AG10803 (cell line): ENCODE measurements around the gene SSTR3.

Experiments used
- DNase-seq: peaks from one replicate; pipeline ENCODE4 v3.0.0; 2010; ENCODE audit warnings: low read depth
- H3K4me3 ChIP-seq: 2 replicates; pipeline ENCODE4 v1.5.1; 2011; ENCODE audit warnings: mild to moderate bottlenecking, low read length, control low read depth
- TF ChIP-seq, protein P1 (sequence below): conservative IDR thresholded peaks from 2 replicates; pipeline ENCODE4 v1.5.1; 2011; ENCODE audit warnings: mild to moderate bottlenecking, low read length, control low read depth, inconsistent platforms

Gene SSTR3

DNA sequence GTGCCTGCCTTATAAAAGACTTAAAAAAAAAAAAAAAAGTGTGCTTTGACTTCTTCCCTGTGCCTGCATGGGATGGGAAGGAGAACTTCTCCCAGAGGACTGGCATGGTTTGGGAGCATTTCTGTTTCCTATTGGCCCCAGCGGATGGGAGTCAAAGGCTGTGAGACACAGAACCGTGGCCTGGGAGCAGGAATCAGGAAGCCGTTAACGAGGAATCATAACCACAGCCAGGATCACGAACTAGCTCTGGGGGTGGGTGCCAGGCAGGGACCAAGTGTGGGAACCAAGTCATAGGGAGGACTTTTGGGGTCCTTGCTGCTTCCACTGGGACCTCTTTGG is 24.8 kb downstream of the SSTR3 start:
- TF ChIP-seq, protein P1, sequence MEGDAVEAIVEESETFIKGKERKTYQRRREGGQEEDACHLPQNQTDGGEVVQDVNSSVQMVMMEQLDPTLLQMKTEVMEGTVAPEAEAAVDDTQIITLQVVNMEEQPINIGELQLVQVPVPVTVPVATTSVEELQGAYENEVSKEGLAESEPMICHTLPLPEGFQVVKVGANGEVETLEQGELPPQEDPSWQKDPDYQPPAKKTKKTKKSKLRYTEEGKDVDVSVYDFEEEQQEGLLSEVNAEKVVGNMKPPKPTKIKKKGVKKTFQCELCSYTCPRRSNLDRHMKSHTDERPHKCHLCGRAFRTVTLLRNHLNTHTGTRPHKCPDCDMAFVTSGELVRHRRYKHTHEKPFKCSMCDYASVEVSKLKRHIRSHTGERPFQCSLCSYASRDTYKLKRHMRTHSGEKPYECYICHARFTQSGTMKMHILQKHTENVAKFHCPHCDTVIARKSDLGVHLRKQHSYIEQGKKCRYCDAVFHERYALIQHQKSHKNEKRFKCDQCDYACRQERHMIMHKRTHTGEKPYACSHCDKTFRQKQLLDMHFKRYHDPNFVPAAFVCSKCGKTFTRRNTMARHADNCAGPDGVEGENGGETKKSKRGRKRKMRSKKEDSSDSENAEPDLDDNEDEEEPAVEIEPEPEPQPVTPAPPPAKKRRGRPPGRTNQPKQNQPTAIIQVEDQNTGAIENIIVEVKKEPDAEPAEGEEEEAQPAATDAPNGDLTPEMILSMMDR, result no peak
- H3K4me3 ChIP-seq, result peak overlapping the region; percentile 62
- DNase-seq, result peak; percentile 57

DNA sequence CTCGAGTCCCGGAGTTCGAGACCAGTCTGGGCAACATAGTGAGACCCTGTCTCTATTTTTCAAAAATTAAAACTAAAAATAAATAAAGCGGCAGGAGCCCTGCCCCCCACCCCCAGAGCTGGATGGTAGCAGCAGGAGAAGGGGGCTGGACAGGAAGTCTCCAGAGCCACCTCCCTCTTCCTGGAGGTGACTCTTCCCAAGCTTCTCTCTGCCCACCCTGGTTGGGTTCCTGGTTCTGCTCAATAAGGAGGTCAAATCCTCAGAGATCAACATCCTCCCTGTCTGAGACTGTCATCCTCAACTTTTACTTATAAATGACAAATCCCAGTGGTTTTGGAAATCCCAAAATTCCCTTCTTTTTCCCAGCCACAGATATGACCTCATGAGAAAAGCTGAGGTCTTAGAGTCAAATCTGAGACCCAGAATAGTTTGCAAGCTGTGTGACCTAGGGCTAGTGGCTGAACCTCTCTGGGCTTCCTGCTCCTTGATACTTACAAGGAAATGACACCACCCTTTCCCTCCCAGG is 25.2 kb downstream of the SSTR3 start:
- DNase-seq, result peak; percentile 21
- TF ChIP-seq, protein P1, result no peak
- H3K4me3 ChIP-seq, result peak overlapping the region; percentile 62

DNA sequence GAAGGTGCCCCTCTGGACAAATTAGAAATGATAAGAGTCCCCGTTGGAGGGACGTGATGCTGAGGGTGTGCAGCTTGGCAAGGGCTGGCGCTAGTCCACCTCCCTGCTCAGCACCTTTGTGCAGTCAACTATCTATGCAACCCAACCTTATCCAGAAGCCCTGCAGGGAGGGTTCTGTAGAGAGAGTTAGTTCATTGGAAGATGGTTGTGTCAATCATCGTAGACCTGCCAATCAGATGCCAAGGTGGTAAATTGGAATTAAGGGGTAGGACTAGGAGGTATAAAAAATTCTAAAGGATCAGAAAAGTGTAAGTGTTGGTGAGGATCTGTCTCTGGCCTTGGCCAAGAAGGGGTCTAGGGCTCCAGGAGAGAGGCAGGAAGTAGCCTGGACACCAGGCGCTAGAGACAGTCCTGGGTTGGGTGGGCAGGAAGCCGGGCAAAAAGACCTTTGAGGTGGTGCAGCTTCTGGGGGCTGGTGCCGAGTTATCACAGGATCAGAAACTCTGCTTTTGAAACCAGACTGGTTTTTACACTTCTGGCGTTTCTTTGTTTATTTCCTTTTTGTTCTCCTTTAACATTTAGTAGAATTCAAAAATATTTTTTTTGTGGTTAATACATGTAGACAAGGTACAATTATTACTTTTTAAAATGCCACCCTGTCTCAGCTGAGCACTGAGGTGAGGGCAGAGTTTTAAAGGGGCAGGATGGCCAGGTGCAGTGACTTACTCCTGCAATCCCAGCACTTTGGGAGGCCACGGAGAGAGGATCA is 25.9 kb downstream of the SSTR3 start:
- DNase-seq, result peak; percentile 82
- H3K4me3 ChIP-seq, result peak overlapping the region; percentile 62
- TF ChIP-seq, protein P1, result no peak

GRCh38 chr22:37185646-37186227 is 26.5 kb downstream of the SSTR3 start:
- TF ChIP-seq, protein P1, result no peak
- no peak overlapping the region for H3K4me3 ChIP-seq
- no peak for DNase-seq

GRCh38 chr22:37184816-37185541 is 27.3 kb downstream of the SSTR3 start:
- no peak for DNase-seq
- TF ChIP-seq, protein P1, result no peak
- H3K4me3 ChIP-seq, result no peak overlapping the region

DNA sequence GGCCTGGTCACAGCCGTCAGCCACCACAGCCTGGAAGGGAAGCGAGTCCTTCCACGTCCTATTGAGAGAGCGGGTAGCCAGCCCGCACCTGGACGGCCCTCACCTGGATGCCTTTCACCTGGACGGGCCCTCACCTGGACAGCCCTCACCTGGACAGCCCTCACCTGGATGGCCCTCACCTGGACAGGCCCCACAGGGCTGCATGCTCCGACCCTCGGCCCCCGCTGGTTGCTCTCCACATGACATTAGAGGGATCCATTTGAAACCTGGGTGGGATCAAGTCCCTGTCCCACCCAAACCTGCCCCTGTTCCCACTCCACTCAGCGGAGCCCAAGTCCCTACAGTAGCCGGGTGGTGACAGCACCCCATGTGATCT is 27.9 kb downstream of the SSTR3 start:
- H3K4me3 ChIP-seq, result no peak overlapping the region
- no peak for DNase-seq
- TF ChIP-seq, protein P1, result no peak
